DMS153 treated with DMSO at 0.1 percent for 48 hours (cell line): ENCODE data around the gene DOK4.

Experiments
- DNase-seq: peaks from one replicate; lab custom pipeline; 2025; ENCODE audit not compliant: unreplicated experiment; lab: John Stamatoyannopoulos, UW

Gene DOK4

DNA sequence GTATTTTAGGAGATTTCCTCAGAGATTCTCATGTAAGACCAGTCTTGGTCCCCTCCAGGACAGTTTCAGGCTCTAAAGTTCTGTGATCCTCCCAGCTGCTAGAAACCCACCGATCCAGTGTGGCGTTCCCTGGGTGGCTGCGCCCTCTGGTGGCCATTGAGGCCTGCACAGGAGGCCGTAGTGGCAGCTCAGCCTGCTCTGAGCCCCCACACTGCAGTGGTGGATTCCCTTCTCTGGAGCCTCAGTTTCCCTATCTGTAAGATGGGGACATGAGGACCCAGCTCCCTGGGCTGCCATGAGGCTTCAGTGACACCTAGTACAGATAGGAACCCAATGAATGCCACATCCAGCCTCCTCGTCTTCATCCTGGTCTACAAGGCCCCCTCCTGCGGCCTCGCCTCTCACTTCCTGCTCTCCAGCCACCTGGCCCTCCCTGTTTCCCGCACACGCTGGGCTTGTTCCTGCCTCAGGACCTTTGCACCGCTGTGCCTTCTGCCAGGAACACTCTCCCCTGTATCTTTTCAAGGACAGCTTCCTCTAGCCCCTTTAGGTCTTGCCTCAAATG, 33.6 kb upstream of the DOK4 start:
- DNase-seq: peak; percentile 45

DNA sequence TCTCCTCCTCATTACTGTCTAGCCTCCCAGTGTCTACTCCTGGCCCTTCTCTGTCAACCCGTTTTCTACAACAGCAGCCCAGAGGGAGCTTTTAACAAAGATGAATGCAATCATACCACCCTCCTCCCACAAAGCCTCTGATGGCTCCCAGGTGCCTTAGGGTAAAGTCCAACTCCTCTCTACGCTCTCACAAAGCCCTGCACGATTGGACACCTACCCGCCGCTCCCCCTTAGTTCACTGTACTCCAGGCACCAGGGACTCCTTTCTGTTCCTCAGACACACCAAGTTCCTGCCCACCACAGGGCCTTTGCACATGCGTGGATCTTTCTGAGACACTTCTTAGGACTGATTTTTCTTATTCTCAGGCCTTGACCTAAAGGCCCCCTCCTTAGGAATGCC, 32.6 kb upstream of the DOK4 start:
- DNase-seq: no peak

DNA sequence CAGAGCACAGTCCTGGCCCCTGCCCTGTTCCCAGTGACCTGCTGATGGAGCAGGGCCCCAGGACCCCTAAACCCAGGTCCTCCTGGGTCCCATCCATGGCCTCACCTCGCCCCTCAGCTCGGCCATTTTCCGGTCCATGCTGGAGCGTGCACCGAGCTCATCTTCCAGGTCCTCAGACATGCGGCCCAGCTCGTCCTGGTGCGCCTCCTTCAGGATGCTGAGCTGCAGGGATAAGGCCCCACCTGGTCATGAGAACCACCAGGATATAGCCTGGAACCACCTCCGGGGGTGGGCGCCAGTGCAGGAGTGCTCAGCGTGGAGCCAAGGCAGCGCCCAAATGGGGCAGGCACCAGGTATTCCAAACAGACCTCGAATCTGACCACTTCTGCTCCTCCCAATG, 32.2 kb upstream of the DOK4 start:
- no peak for DNase-seq

GRCh38 chr16:57517397-57518367, 31.4 kb upstream of the DOK4 start:
- DNase-seq: no peak

DNA sequence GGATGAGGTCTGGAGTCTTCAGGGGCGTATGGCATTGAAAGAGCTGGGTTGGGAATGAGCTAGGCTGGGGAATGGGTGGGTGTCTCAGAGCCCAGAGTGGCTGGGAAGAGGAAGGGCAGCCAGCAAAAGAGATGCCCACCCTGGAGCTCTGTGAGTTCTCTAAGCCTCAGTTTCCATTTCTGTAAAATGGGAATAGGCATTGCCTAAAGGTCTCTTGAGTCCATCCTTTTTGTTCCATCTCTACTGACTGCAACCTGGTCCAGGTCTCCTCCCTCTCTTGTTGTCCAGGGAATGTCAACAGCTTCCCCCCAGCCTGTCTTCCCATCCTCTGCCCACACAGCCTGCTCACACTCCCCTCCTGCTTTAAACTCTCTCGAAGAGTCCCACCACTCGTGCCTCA, 30.5 kb upstream of the DOK4 start:
- DNase-seq: no peak

DNA sequence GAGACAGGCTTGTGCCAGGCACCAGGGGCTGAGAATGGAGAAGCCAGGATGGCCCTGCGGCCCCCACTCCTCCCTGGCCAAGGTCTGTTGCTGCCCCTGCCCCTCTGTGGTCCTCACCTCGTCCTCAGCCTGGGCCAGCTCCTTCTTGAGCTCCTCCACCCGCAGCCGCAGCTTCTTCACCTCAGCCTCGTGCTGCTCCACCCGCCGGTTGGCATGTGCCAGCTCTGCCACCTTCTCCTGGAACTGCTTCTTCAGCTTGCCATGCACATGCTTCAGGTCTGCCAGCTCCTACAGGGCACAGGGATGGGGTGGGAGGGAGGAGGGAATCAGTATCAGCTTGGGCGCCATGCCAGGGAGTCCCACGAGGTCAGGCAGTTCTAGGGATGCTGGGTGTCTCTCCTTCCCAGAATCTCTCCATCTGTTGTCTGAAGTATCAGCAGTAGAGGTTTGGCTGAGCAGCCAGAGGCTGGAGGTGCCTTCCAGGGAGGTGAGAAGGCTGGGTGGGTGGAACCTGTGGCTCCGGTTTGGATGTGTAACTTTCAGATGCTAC, 30.0 kb upstream of the DOK4 start:
- DNase-seq: no peak

GRCh38 chr16:57514791-57515600, 28.7 kb upstream of the DOK4 start:
- no peak for DNase-seq

GRCh38 chr16:57514371-57514770, 28.1 kb upstream of the DOK4 start:
- DNase-seq: no peak

DNA sequence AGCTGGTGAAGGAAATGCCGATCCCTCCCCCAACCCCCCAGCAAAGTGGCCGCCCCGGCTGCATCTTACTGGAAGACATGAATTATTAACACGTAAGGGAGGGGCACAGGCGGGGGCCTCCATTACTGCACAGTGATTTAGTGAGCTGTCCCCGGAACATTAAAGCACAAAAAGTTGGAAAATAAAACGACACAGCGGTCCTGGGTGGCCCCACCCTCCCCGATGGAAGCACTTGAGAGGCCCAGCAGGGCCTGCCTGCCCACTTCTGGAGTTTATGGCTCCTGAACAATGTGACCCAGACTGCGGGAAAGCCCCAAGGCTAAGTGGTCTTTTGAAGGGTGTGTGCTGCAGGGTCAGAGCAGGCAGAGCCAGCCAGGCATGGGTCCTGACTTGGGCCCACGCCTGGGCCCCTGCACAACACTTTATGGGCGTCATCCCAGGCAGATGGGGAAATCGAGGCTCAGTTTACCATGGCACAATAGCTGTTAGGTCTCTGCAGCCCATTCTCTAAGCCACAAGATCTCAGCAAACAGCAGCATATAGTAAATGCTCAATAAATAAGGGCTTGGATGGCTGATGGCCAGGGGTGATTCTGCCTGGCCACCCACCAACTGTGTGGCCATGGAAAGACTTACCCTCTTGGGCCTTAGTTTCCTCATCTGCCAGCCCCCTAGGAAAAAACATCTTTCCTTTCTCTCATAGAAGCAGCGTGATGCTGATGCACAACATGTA, 27.2 kb upstream of the DOK4 start:
- no peak for DNase-seq

DNA sequence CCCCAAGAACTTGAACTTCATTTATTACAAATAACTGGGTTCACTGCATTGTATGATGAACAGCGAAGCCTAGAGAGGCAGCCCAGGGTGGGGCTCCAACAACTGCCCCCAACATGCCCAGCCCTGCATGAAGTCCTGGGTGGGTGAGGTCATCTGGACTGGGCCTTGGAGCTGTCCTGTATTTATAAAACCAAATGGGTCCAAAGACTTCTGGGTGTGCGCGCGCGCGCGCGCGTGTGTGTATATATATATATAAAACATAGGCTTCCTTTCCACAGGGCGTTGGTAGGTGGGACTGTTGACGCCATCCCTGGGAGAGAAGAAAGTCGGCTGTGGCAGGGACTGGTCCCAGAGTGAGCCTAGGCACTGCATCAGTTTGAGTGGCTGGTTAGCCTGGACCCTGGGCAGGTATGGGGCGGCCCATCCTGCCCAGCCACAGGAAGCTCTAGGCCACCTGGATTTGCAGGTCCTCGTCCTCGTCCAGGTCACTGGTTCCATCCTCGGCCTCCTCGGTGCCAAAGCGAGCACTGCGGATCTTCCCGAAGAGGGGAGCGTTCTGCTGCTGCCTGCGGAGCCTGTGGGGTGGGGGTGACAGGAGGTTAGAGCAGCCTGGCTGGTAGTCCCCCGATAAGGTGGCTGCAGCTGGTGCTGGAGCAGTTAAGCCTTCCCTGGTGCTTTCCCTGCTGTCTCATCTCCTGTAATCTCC, 26.2 kb upstream of the DOK4 start:
- no peak for DNase-seq

- no peak for DNase-seq
Observed at GRCh38 chr16:57510016-57510871, 24.0 kb upstream of the DOK4 start.

DNA sequence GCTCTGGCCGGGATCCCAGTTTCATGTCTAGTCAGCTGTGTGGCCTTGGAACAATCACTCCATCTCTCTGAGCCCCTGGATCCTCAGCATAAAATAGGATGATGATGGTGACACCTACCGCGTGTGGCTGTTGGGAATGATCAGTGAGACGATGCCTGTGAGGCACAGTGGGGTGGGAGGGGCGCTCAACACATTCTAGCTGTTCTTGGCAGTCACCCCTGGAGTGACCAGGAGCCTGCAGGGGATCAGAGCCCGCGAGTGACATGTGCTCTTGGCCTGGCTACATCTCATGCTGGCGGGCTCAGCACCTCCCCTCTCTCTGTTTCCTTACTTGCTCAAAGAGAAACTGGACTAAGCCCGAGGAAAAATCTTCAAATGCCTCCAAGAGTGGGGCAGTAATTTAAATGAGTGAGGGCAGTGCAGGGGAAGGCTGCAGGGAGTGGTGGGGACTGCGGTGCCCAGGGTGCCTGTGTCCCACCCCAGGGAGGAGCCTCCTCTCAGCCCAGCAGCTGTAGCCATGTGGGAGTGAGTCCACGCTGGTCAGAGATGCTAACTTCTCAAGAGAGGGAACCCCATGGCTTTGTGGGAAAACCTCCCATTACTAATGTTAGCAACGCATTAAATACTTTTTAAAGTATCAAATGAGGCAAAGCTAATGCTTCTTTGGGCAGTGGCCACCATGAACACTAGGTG, 23.1 kb upstream of the DOK4 start:
- DNase-seq: no peak

DNA sequence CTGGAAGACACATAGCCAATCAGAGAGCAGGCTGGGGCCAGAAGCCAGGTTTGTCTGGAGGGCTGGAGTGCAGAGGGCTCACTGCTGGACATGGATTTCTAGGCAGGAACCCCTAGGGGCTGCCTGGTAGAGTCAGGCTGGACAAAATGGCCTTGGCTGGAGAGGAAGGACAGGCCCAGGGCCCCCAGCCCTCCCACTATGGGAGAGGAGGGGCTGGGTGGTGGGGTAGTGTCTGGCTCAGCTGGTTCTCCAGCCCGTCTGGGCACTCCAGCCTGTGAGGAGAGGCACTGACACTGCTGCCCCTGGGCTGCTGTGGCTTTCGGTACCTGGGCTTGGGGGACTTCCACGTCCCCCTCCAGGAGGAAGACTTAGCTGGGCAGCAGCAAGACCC, 21.7 kb upstream of the DOK4 start:
- DNase-seq: no peak

GRCh38 chr16:57507136-57508034, 21.1 kb upstream of the DOK4 start:
- DNase-seq: no peak

GRCh38 chr16:57505169-57505568, 18.9 kb upstream of the DOK4 start:
- no peak for DNase-seq

- DNase-seq: no peak
Observed at GRCh38 chr16:57504491-57504890, 18.2 kb upstream of the DOK4 start.

- DNase-seq: no peak
Observed at GRCh38 chr16:57504001-57504400, 17.7 kb upstream of the DOK4 start.

GRCh38 chr16:57503366-57503765, 17.1 kb upstream of the DOK4 start:
- DNase-seq: peak; percentile 62
